ENCODE data around the gene B3GNT3.
A peak's percentile ranks its signal among the peaks of the same experiment; 100 is the strongest.
"Not testable (repeated sequence)": the region's sequence is repeated elsewhere in the genome, so short reads cannot be mapped to it uniquely, and the experiment has no call there.

Gene B3GNT3

GRCh38 chr19:17767559-17767958, 27.4 kb upstream of the B3GNT3 start:
- DNase-seq: no peak

GRCh38 chr19:17770613-17771012, 24.3 kb upstream of the B3GNT3 start:
- no peak for DNase-seq

- no peak for DNase-seq
Measured at GRCh38 chr19:17772172-17772571, 22.8 kb upstream of the B3GNT3 start.

- DNase-seq: no peak
Measured at GRCh38 chr19:17775245-17775927, 19.6 kb upstream of the B3GNT3 start.

- DNase-seq: no peak
Measured at GRCh38 chr19:17775991-17776803, 18.7 kb upstream of the B3GNT3 start.

GRCh38 chr19:17777840-17778239, 17.1 kb upstream of the B3GNT3 start:
- DNase-seq: not testable (repeated sequence)

- no peak for DNase-seq
Measured at GRCh38 chr19:17778251-17778967, 16.5 kb upstream of the B3GNT3 start.

- no peak for DNase-seq
Measured at GRCh38 chr19:17778968-17779929, 15.7 kb upstream of the B3GNT3 start.

GRCh38 chr19:17780781-17781180, 14.2 kb upstream of the B3GNT3 start:
- DNase-seq: no peak

GRCh38 chr19:17783721-17784120, 11.2 kb upstream of the B3GNT3 start:
- DNase-seq: not testable (repeated sequence)

- peak; percentile 41 for DNase-seq
Measured at GRCh38 chr19:17784201-17785008, 10.5 kb upstream of the B3GNT3 start.

- no peak for DNase-seq
Measured at GRCh38 chr19:17787274-17787913, 7.5 kb upstream of the B3GNT3 start.

GRCh38 chr19:17788632-17789031, 6.3 kb upstream of the B3GNT3 start:
- DNase-seq: no peak

GRCh38 chr19:17790059-17790780, 4.7 kb upstream of the B3GNT3 start:
- no peak for DNase-seq

- DNase-seq: no peak
Measured at GRCh38 chr19:17794412-17794730, 567 bp upstream of the B3GNT3 start.

GRCh38 chr19:17795495-17795856, 538 bp downstream of the B3GNT3 start:
- DNase-seq: no peak

- DNase-seq: no peak
Measured at GRCh38 chr19:17796013-17796837, 1.3 kb downstream of the B3GNT3 start.

GRCh38 chr19:17796838-17797423, 2.0 kb downstream of the B3GNT3 start:
- no peak for DNase-seq
